Right atrium auricular region (tissue), 2 donors: ENCODE results near the gene SACM1L. TPM values are rescaled to one million over a fixed set of nuclear protein-coding genes. Genes with fewer than 3 reads are reported as not detected.

ENCODE experiments used
- DNase-seq: peaks from one replicate; pipeline ENCODE4 v3.0.0-alpha.2; 2019; ENCODE audit warnings: low spot score
- H3K27ac ChIP-seq, 2 donors: fragments of 200-600 bp; sonication (generic); 1 replicate in 1 of 2; 2 replicates in 1 of 2; pipeline ENCODE4 v1.5.1; 2016 to 2019
- H3K27me3 ChIP-seq, 2 donors: fragments of 200-600 bp; sonication (generic); one replicate each; pipeline versions ENCODE4 v1.5.1 to v1.6.0; 2017 to 2019
- H3K36me3 ChIP-seq: fragments of 200-600 bp; sonication (generic); one replicate; pipeline ENCODE4 v1.5.1; 2016
- H3K4me1 ChIP-seq, 2 donors: fragments of 200-600 bp; sonication (generic); one replicate each; pipeline versions ENCODE4 v1.5.1 to v1.6.0; 2017 to 2019
- H3K4me3 ChIP-seq, 2 donors: fragments of 200-600 bp; sonication (generic); 1 replicate in 1 of 2; 2 replicates in 1 of 2; pipeline ENCODE4 v1.5.1; 2017 to 2019; ENCODE audit warnings: mild to moderate bottlenecking in 1 of 2, moderate library complexity in 1 of 2
- H3K9me3 ChIP-seq, 2 donors: fragments of 200-600 bp; sonication (generic); one replicate each; pipeline ENCODE4 v1.5.1; 2019
- total RNA-seq, 2 donors: library from RNA; depleted of rRNA; stranded (reverse); fragments of >200 nt; gene quantifications; one replicate each; pipeline ENCODE4 v1.1.0, GENCODE V29; 2016
- TF ChIP-seq, protein P1 (sequence below), 2 donors: fragments of 200-600 bp; sonication (generic); IDR thresholded peaks; one replicate each; pipeline ENCODE4 v1.5.1; 2019; ENCODE audit warnings: antibody characterized with exemption in 2 of 2

SACM1L gene
- total RNA-seq, 2 donors from 2014 or later: 16.6 to 18.7 TPM

DNA sequence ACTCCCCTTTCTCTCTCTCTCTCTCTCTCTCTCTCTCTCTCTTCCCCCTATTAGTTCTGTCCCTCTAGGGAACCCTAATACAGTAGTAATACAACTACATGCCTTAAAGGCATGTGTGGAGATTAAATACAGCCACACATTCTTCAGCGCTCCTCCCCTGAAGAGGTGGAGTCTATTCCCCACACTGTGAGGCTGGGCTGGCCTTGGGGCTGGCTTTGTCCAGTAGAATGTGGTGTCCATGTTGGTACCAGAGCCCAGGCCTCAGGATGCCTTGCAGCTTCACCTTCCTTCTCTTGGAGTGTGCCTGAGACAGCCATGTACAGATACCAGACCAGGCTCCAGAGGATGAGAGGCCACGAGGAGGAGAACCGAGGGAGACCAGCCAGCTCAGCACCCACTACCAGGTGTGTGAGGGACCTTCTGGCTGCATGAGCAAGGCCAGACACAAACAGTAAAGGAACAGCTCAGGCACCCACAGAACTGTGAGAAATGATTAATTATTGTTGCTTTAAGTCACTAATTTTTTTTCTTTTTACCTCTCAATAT lies 96.5 kb downstream of the SACM1L start:
- H3K9me3 ChIP-seq: peaks cover 0 to 14% of the 10 kb centered on the region in 2 donors
- TF ChIP-seq, protein P1, sequence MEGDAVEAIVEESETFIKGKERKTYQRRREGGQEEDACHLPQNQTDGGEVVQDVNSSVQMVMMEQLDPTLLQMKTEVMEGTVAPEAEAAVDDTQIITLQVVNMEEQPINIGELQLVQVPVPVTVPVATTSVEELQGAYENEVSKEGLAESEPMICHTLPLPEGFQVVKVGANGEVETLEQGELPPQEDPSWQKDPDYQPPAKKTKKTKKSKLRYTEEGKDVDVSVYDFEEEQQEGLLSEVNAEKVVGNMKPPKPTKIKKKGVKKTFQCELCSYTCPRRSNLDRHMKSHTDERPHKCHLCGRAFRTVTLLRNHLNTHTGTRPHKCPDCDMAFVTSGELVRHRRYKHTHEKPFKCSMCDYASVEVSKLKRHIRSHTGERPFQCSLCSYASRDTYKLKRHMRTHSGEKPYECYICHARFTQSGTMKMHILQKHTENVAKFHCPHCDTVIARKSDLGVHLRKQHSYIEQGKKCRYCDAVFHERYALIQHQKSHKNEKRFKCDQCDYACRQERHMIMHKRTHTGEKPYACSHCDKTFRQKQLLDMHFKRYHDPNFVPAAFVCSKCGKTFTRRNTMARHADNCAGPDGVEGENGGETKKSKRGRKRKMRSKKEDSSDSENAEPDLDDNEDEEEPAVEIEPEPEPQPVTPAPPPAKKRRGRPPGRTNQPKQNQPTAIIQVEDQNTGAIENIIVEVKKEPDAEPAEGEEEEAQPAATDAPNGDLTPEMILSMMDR (IDR thresholded peaks at IDR 0.05): no peak
- no peaks in the 10 kb centered on the region for H3K4me1 ChIP-seq
- H3K27ac ChIP-seq: no peak overlapping the region
- H3K36me3 ChIP-seq: no peaks in the 10 kb centered on the region
- no peak overlapping the region for H3K4me3 ChIP-seq
- no peaks in the 10 kb centered on the region for H3K27me3 ChIP-seq
- peak; percentile 42 for DNase-seq

DNA sequence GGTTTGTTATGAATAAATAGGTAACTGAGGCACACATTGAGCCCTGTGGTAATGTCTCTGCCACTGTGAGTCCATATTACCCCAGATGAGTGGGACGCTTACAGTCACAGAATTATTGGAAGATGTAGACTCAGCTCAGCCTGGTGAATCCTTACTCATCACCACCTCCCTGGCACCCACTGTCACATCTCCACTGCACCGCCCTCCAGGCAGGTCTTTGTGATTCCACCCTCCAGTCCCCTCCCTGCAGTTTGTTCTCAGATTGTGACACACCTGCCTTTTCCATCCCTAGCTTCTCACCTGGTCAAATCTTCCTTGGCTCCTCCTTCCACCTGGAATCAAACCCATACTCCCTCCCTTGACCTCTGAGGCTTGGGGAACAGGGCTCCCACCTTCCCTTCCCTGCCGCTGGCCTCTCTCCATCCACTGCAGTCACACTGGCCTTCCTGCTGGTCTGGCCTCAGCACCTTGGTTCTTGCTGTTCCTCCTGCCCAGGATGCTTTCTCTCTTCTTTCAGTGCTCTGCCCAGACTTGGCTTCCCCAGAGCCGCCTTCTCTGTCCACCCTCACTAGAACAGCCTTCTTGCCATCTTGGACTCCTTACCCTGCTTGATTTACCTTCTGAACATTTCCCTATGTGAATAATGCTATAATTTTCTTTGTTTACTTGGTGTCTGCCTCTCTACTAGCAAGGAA lies 97.8 kb downstream of the SACM1L start:
- Histone ChIP-seq H3K4me3 (no peak overlapping the region), H3K27ac (no peak overlapping the region), H3K27me3 (no peaks in the 10 kb centered on the region), H3K36me3 (no peaks in the 10 kb centered on the region), H3K4me1 (no peaks in the 10 kb centered on the region), H3K9me3 (peaks cover 0 to 14% of the 10 kb centered on the region in 2 donors)
- TF ChIP-seq, protein P1 (IDR thresholded peaks at IDR 0.05): no peak
- DNase-seq: peak; percentile 21

DNA sequence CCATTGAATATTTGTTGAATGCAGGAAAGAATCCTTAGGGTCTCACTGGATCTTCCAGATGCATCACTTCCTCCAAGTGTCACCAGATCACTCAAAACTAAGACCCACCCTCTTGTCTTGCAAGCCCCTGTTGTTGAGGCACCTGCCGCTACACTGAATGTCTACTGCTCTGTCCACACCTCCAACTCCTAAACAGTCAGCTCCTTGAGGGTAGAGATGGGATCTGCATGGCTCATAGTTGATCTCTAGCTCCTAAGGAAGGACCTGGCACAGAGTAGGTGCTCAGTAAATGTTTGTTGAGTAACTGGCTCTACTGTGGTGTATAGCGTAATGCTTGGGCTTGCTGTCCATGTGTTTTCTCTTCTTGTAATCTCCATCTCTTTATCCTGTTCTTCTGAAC lies 98.4 kb downstream of the SACM1L start:
- H3K27ac ChIP-seq: no peak overlapping the region
- H3K9me3 ChIP-seq: peaks cover 0 to 14% of the 10 kb centered on the region in 2 donors
- no peaks in the 10 kb centered on the region for H3K4me1 ChIP-seq
- no peaks in the 10 kb centered on the region for H3K36me3 ChIP-seq
- peak; percentile 26 for DNase-seq
- TF ChIP-seq, protein P1 (IDR thresholded peaks at IDR 0.05): no peak
- H3K27me3 ChIP-seq: no peaks in the 10 kb centered on the region
- no peak overlapping the region for H3K4me3 ChIP-seq

DNA sequence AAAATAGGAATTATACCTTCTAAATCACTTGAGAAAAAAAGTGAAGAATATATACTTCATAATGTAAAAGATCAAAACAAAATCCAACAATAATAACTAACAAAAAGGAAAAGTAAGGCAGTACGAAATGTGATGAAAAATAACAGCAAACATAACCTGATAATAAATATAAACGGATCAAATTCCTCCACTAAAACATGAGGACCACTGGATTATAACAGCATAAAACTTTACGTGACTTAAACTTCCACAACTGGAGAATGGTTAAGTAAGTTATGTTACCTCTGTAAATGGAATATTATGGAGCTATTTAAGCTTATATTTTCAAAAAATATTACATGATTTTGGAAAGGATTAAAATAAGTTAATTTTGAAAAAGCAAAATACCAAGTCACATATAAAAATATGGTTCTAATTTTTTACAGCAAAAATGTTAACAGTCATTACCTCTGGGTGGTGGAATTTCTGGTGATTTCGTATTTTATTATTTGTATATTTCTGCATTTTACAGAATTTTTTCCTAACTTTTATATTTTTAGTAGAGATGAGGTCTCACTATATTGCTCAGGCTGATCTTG lies 100.1 kb downstream of the SACM1L start:
- H3K9me3 ChIP-seq: peaks cover 0 to 14% of the 10 kb centered on the region in 2 donors
- no peak overlapping the region for H3K4me3 ChIP-seq
- no peaks in the 10 kb centered on the region for H3K4me1 ChIP-seq
- no peak overlapping the region for H3K27ac ChIP-seq
- DNase-seq: no peak
- no peaks in the 10 kb centered on the region for H3K27me3 ChIP-seq
- TF ChIP-seq, protein P1 (IDR thresholded peaks at IDR 0.05): no peak
- H3K36me3 ChIP-seq: no peaks in the 10 kb centered on the region

DNA sequence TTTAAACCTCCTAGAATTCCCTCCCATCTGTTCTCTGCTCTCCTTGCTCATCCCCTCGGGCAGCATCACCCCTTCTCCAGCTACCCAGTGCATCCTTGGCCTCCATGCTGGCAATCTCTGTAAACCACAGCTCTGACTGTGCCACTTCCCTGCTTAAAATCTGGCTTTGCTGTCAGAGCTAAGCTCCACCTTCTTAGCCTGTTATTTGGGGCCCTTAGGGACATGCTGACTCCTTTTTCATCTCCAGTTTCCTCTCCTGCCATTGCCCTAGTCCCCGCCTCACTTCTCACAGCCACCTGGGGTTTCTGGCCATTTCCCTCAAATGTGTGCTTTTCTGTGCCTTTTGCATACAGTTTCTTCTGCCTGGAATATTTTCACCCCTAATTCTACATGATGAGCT lies 101.4 kb downstream of the SACM1L start:
- TF ChIP-seq, protein P1 (IDR thresholded peaks at IDR 0.05): no peak
- no peaks in the 10 kb centered on the region for H3K36me3 ChIP-seq
- no peaks in the 10 kb centered on the region for H3K27me3 ChIP-seq
- H3K27ac ChIP-seq: no peak overlapping the region
- H3K4me1 ChIP-seq: peaks cover 0 to under 1% of the 10 kb centered on the region in 2 donors
- no peak overlapping the region for H3K4me3 ChIP-seq
- H3K9me3 ChIP-seq: peaks cover 0 to 14% of the 10 kb centered on the region in 2 donors
- peak; percentile 30 for DNase-seq
